SK-N-MC (cell line): ENCODE results near the gene NPAS2.

Experiments
- EZH2 ChIP-seq: fragments of 200-600 bp; sonication (generic); IDR thresholded peaks from one replicate; pipeline ENCODE4 v1.6.1; 2017; ENCODE audit warnings: antibody characterized with exemption
- FOXP2 ChIP-seq: optimal IDR thresholded peaks from 2 replicates; pipeline ENCODE3; 2011; ENCODE audit warnings: mild to moderate bottlenecking, moderate library complexity; ENCODE audit not compliant: insufficient read depth; ENCODE audit errors: extremely low read length, control extremely low read depth
- POLR2AphosphoS5 ChIP-seq: IDR thresholded peaks from 2 replicates; pipeline ENCODE4 v1.6.1; 2012; ENCODE audit warnings: mild to moderate bottlenecking, low read depth, low read length, borderline replicate concordance

- TF ChIP-seq EZH2 (no peak), FOXP2 (no peak), POLR2AphosphoS5 (no peak)
These were observed 135.3 kb downstream of the NPAS2 start for GRCh38 chr2:100955226-100955625.
